Liver (tissue), 9 donors: ENCODE data around the gene SIGLEC1. TPM values are rescaled to one million over a fixed set of nuclear protein-coding genes. Genes with fewer than 3 reads are reported as not detected.

Source experiments
- DNase-seq: peaks from one replicate; pipeline ENCODE4 v3.0.0-alpha.2; 2017; ENCODE audit warnings: low spot score
- H3K27ac ChIP-seq, 2 donors: one replicate each; pipeline ENCODE4 v1.7.0; 2013; ENCODE audit warnings: inconsistent platforms in 2 of 2, low read length in 2 of 2, control low read depth in 1 of 2, low read depth in 1 of 2, mild to moderate bottlenecking in 1 of 2
- H3K27me3 ChIP-seq, 4 donors: one replicate each; pipeline versions ENCODE4 v1.6.1 to v1.7.0; 2013; ENCODE audit warnings: low read length in 3 of 4, inconsistent platforms in 1 of 4, mild to moderate bottlenecking in 1 of 4, moderate library complexity in 1 of 4; ENCODE audit not compliant: control insufficient read depth in 4 of 4, insufficient read depth in 4 of 4
- H3K36me3 ChIP-seq, 4 donors: one replicate each; pipeline versions ENCODE4 v1.6.1 to v1.7.0; 2013; ENCODE audit warnings: low read length in 3 of 4, mild to moderate bottlenecking in 3 of 4, low read depth in 1 of 4, moderate library complexity in 1 of 4; ENCODE audit not compliant: control insufficient read depth in 4 of 4, insufficient read depth in 3 of 4
- H3K4me1 ChIP-seq, 4 donors: one replicate each; pipeline versions ENCODE4 v1.6.1 to v1.7.0; 2013; ENCODE audit warnings: low read length in 3 of 4, mild to moderate bottlenecking in 3 of 4, moderate library complexity in 1 of 4; ENCODE audit not compliant: control insufficient read depth in 4 of 4, insufficient read depth in 4 of 4
- H3K4me3 ChIP-seq, 3 donors: one replicate each; pipeline versions ENCODE4 v1.6.1 to v1.7.0; 2013; ENCODE audit warnings: low read length in 3 of 3, control low read depth in 1 of 3, low read depth in 1 of 3, mild to moderate bottlenecking in 1 of 3
- H3K9ac ChIP-seq, 2 donors: one replicate each; pipeline ENCODE4 v1.7.0; 2013; ENCODE audit warnings: low read length in 2 of 2, mild to moderate bottlenecking in 2 of 2, moderate library complexity in 2 of 2, control low read depth in 1 of 2, low read depth in 1 of 2
- H3K9me3 ChIP-seq, 4 donors: one replicate each; pipeline versions ENCODE4 v1.6.1 to v1.7.0; 2013; ENCODE audit warnings: low read length in 3 of 4; ENCODE audit not compliant: control insufficient read depth in 4 of 4
- EGR1 ChIP-seq, 2 donors: IDR thresholded peaks; 2 replicates each; pipeline ENCODE4 v1.6.1; 2016 to 2018; ENCODE audit warnings: antibody characterized with exemption in 2 of 2, low read depth in 2 of 2
- FOXA1 ChIP-seq: IDR thresholded peaks from 2 replicates; pipeline ENCODE4 v1.6.1; 2016; ENCODE audit warnings: antibody characterized with exemption
- FOXA2 ChIP-seq: IDR thresholded peaks from 2 replicates; pipeline ENCODE4 v1.6.1; 2016; ENCODE audit warnings: antibody characterized with exemption
- GABPA ChIP-seq, 2 donors: IDR thresholded peaks in 1 of 2; conservative IDR thresholded peaks in 1 of 2; 2 replicates each; pipeline ENCODE4 v1.6.1; 2016; ENCODE audit warnings: antibody characterized with exemption in 2 of 2, mild to moderate bottlenecking in 1 of 2, moderate library complexity in 1 of 2
- JUND ChIP-seq, 2 donors: IDR thresholded peaks; 2 replicates each; pipeline ENCODE4 v1.6.1; 2016; ENCODE audit warnings: antibody characterized with exemption in 2 of 2
- NR2F2 ChIP-seq: IDR thresholded peaks from 2 replicates; pipeline ENCODE4 v1.6.1; 2016; ENCODE audit warnings: antibody characterized with exemption
- RAD21 ChIP-seq, 2 donors: IDR thresholded peaks; 2 replicates each; pipeline ENCODE4 v1.6.1; 2016; ENCODE audit warnings: antibody characterized with exemption in 2 of 2, mild to moderate bottlenecking in 2 of 2
- RXRA ChIP-seq, 2 donors: IDR thresholded peaks; 2 replicates each; pipeline ENCODE4 v1.6.1; 2017 to 2018; ENCODE audit warnings: antibody characterized with exemption in 2 of 2, mild to moderate bottlenecking in 1 of 2
- SP1 ChIP-seq: IDR thresholded peaks from 2 replicates; pipeline ENCODE4 v1.6.1; 2018; ENCODE audit warnings: antibody characterized with exemption, mild to moderate bottlenecking
- TAF1 ChIP-seq: conservative IDR thresholded peaks from 2 replicates; pipeline ENCODE4 v1.6.1; 2016; ENCODE audit warnings: antibody characterized with exemption, mild to moderate bottlenecking
- YY1 ChIP-seq: IDR thresholded peaks from 2 replicates; pipeline ENCODE4 v1.6.1; 2016; ENCODE audit warnings: antibody characterized with exemption, mild to moderate bottlenecking
- WGBS: extraction: QIAGEN DNeasy Blood & Tissue Kit; methylation state at CpG from one replicate; pipeline ENCODE4 v1.1.7; 2013; 5-methylcytosine and 5-hydroxymethylcytosine counted together
- polyA plus RNA-seq, 2 donors: library from polyadenylated mRNA; stranded (reverse) in 1 of 2; unstranded in 1 of 2; fragments of 200-250 nt in 1 of 2; fragments of >200 nt in 1 of 2; fragmentation: Nextera tagmentation in 1 of 2; extraction: Ambion mirVana in 1 of 2; gene quantifications; one replicate each; pipeline versions ENCODE4 v1.2.1 to v1.2.3, GENCODE V29; 2013 to 2015
- total RNA-seq, 2 donors: library from RNA; depleted of rRNA; stranded (reverse); fragments of >200 nt; gene quantifications; one replicate each; pipeline ENCODE4 v1.2.3, GENCODE V29; 2014
- TF ChIP-seq, protein P1 (sequence below): IDR thresholded peaks from 2 replicates; pipeline ENCODE4 v1.6.1; 2016; ENCODE audit warnings: antibody characterized with exemption
- TF ChIP-seq, protein P2 (sequence below): IDR thresholded peaks from 2 replicates; pipeline ENCODE4 v1.6.1; 2016; ENCODE audit warnings: antibody characterized with exemption, mild to moderate bottlenecking
- TF ChIP-seq, protein P3 (sequence below): fragments of 150-350 bp; IDR thresholded peaks from 2 replicates; pipeline ENCODE4 v1.5.1; 2017; ENCODE audit warnings: improper control_type of control experiment, low read depth, low read length; ENCODE audit not compliant: missing input control
- TF ChIP-seq, protein P4 (sequence below): IDR thresholded peaks from 2 replicates; pipeline ENCODE4 v1.6.1; 2016; ENCODE audit warnings: antibody characterized with exemption
- donor health status: healthy.
- donor health status: healthy.
- donor health status: healthy.
- donor health status: healthy.
- donor health status: healthy.

SIGLEC1 gene
- total and polyA plus RNA-seq, 4 donors, result 2.3 to 7.8 (median 7.1) TPM

DNA sequence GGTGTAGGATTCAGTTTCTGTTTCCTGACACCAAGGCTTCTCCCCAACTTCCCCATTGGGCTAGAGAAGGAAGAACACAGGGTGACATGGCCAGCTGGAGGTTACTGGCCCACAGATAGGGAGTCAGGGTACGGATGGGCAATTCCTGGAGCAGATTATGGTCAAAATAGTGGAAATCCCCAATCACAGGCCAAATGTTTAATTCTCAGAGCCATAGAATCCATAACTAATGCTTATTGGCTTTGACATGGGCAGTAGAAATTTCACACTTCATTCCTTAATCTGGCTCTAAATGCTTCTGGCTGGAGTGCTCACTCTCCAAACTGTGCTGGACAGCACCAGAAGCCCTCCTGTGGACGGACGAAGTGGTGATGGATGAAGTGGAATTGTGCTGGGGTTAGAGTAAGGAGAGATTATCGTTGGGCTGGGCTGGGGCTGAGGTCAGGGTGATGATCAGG lies 887 bp downstream of the SIGLEC1 start:
- Histone ChIP-seq H3K4me3 (no peak overlapping the region), H3K9ac (no peak overlapping the region), H3K27ac (no peak overlapping the region), H3K27me3 (no peaks in the 10 kb centered on the region), H3K36me3 (no peaks in the 10 kb centered on the region), H3K9me3 (no peaks in the 10 kb centered on the region), H3K4me1 (no peaks in the 10 kb centered on the region)
- no peak for TF ChIP-seq RAD21 (IDR thresholded peaks at IDR 0.05)
- no peak for TF ChIP-seq FOXA1
- TF ChIP-seq TAF1, result no peak
- TF ChIP-seq YY1, result no peak
- TF ChIP-seq, protein P1, sequence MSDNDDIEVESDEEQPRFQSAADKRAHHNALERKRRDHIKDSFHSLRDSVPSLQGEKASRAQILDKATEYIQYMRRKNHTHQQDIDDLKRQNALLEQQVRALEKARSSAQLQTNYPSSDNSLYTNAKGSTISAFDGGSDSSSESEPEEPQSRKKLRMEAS, result no peak
- TF ChIP-seq, protein P2, sequence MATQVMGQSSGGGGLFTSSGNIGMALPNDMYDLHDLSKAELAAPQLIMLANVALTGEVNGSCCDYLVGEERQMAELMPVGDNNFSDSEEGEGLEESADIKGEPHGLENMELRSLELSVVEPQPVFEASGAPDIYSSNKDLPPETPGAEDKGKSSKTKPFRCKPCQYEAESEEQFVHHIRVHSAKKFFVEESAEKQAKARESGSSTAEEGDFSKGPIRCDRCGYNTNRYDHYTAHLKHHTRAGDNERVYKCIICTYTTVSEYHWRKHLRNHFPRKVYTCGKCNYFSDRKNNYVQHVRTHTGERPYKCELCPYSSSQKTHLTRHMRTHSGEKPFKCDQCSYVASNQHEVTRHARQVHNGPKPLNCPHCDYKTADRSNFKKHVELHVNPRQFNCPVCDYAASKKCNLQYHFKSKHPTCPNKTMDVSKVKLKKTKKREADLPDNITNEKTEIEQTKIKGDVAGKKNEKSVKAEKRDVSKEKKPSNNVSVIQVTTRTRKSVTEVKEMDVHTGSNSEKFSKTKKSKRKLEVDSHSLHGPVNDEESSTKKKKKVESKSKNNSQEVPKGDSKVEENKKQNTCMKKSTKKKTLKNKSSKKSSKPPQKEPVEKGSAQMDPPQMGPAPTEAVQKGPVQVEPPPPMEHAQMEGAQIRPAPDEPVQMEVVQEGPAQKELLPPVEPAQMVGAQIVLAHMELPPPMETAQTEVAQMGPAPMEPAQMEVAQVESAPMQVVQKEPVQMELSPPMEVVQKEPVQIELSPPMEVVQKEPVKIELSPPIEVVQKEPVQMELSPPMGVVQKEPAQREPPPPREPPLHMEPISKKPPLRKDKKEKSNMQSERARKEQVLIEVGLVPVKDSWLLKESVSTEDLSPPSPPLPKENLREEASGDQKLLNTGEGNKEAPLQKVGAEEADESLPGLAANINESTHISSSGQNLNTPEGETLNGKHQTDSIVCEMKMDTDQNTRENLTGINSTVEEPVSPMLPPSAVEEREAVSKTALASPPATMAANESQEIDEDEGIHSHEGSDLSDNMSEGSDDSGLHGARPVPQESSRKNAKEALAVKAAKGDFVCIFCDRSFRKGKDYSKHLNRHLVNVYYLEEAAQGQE, result no peak
- no peak for TF ChIP-seq NR2F2
- no peak for TF ChIP-seq EGR1 (IDR thresholded peaks at IDR 0.05; ENCODE audit: low read depth in 2 of 2)
- WGBS, result 77% methylated on average over 4 of the region's 4 CpGs
- DNase-seq, result no peak

DNA sequence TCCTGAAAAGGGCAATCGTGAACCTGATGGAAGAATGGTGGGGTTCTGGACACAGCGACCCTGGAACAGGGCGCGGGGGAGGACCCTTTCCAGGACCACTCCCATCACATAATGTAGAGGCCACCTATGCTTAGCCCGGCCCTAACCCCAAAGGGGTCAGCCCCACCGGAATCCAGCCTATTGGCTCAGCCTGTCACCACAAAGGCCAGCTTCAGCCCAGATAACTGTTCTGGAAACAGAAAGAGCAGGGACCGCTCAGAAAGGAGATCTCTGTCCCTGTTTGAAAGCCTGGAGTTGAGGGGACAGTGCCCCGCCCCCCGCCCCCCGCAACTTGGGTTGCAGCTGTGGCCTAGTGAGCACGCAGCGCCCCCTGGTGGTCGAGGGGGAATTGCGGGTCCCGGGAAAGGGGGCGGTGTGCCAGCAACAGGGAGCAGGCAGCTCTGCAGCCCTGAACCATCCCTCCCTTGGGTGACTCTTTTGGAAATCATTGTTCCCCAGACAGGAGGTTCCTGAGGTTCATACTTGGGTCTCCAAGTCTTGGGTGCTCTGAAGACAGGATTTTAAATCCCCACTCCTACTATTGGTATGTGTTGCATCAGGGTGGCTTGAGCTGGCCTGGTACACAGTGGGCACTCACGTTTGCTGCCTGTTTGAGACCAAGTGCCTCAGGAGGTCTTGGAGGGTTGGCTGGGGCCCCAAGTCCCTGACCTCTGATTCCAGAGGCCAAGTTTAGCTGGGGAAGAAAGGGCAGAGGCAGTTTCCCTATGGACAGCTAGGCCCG lies 1.5 kb downstream of the SIGLEC1 start:
- 33% methylated on average over 18 of the region's 18 CpGs for WGBS
- Histone ChIP-seq H3K27ac (no peak overlapping the region), H3K4me3 (no peak overlapping the region), H3K4me1 (no peaks in the 10 kb centered on the region), H3K9me3 (no peaks in the 10 kb centered on the region), H3K27me3 (no peaks in the 10 kb centered on the region), H3K36me3 (no peaks in the 10 kb centered on the region), H3K9ac (no peak overlapping the region)
- TF ChIP-seq FOXA2, result no peak
- TF ChIP-seq, protein P3, sequence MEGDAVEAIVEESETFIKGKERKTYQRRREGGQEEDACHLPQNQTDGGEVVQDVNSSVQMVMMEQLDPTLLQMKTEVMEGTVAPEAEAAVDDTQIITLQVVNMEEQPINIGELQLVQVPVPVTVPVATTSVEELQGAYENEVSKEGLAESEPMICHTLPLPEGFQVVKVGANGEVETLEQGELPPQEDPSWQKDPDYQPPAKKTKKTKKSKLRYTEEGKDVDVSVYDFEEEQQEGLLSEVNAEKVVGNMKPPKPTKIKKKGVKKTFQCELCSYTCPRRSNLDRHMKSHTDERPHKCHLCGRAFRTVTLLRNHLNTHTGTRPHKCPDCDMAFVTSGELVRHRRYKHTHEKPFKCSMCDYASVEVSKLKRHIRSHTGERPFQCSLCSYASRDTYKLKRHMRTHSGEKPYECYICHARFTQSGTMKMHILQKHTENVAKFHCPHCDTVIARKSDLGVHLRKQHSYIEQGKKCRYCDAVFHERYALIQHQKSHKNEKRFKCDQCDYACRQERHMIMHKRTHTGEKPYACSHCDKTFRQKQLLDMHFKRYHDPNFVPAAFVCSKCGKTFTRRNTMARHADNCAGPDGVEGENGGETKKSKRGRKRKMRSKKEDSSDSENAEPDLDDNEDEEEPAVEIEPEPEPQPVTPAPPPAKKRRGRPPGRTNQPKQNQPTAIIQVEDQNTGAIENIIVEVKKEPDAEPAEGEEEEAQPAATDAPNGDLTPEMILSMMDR, result peak; percentile 82
- TF ChIP-seq RAD21 (IDR thresholded peaks at IDR 0.05), result peak; percentile 70 to 82
- peak; percentile 89 for DNase-seq

DNA sequence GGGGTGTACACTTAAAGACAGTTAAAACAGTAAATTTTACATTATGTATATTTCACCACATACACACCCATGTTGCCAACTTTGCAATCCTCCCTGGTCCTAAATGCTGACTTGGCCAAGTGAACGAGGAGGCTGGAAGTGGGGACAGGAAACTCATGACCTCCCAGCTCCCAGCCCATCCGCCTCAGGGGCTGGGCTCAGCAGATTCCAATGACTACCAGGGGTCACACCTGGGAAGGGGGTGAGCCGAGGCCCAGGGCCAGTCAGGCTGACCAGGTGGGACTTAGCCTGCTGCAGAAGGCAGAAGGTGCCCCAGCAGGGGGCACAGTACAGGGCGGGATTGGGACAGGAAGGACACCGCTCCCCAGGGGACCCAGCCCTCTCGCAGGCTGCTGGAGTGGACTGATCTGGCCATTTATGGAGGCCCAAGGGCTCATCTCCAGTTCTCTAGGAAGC lies 2.4 kb downstream of the SIGLEC1 start:
- H3K27me3 ChIP-seq, result no peaks in the 10 kb centered on the region
- whole genome bisulfite sequencing, result 65% methylated on average over 6 of the region's 6 CpGs
- H3K4me1 ChIP-seq, result no peaks in the 10 kb centered on the region
- no peak overlapping the region for H3K4me3 ChIP-seq
- no peaks in the 10 kb centered on the region for H3K36me3 ChIP-seq
- no peak overlapping the region for H3K27ac ChIP-seq
- no peaks in the 10 kb centered on the region for H3K9me3 ChIP-seq
- no peak for DNase-seq
- H3K9ac ChIP-seq, result no peak overlapping the region
- TF ChIP-seq TAF1 (no peak), RXRA (IDR thresholded peaks at IDR 0.05) (no peak), RAD21 (IDR thresholded peaks at IDR 0.05) (no peak), SP1 (no peak), YY1 (no peak), NR2F2 (no peak), JUND (IDR thresholded peaks at IDR 0.05) (no peak), GABPA (IDR thresholded peaks at IDR 0.05 in 1 of 2, conservative IDR thresholded peaks at IDR 0.05 in 1 of 2) (no peak)
- TF ChIP-seq, protein P1, result no peak
- TF ChIP-seq, protein P2, result no peak
- TF ChIP-seq, protein P4, sequence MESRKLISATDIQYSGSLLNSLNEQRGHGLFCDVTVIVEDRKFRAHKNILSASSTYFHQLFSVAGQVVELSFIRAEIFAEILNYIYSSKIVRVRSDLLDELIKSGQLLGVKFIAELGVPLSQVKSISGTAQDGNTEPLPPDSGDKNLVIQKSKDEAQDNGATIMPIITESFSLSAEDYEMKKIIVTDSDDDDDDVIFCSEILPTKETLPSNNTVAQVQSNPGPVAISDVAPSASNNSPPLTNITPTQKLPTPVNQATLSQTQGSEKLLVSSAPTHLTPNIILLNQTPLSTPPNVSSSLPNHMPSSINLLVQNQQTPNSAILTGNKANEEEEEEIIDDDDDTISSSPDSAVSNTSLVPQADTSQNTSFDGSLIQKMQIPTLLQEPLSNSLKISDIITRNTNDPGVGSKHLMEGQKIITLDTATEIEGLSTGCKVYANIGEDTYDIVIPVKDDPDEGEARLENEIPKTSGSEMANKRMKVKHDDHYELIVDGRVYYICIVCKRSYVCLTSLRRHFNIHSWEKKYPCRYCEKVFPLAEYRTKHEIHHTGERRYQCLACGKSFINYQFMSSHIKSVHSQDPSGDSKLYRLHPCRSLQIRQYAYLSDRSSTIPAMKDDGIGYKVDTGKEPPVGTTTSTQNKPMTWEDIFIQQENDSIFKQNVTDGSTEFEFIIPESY, result no peak
